Measurements from ENCODE around the gene ZBTB25. TPM values are rescaled to one million over a fixed set of nuclear protein-coding genes. Genes with fewer than 3 reads are reported as not detected.
"Not testable (repeated sequence)": the region's sequence is repeated elsewhere in the genome, so short reads cannot be mapped to it uniquely, and the experiment has no call there.

The ZBTB25 gene
- total RNA-seq, 2 donors from 2014 or later = 10.6 to 11.9 TPM

- DNase-seq = no peak
- intact Hi-C loops (cut with DNase I) = no loop called here
- no peak for ATAC-seq
These were observed 14.6 kb upstream of the ZBTB25 start for GRCh38 chr14:64518229-64518628.

- intact Hi-C loops (cut with DNase I); ATAC-seq; DNase-seq: not testable (repeated sequence)
These were observed 14.0 kb upstream of the ZBTB25 start for GRCh38 chr14:64517667-64518066.

- DNase-seq = no peak
These were observed 13.3 kb upstream of the ZBTB25 start for GRCh38 chr14:64516969-64517368.

GRCh38 chr14:64515053-64515452 lies 11.4 kb upstream of the ZBTB25 start:
- ATAC-seq (no peak), DNase-seq (no peak)
- intact Hi-C loops (cut with DNase I) = no loop called here

More at GRCh38 chr14:64516969-64517368, 13.3 kb upstream of the ZBTB25 start:
- intact Hi-C loops (cut with DNase I) = no loop called here
- ATAC-seq = no peak

GRCh38 chr14:64513271-64513670 lies 9.6 kb upstream of the ZBTB25 start:
- DNase-seq (no peak), ATAC-seq (no peak)
- intact Hi-C loops (cut with DNase I) = no loop called here

- DNase-seq = peak; percentile 55
- intact Hi-C loops (cut with DNase I) = no loop called here
- peak in 1 of 2 donors; percentile 63 for ATAC-seq
These were observed 7.4 kb upstream of the ZBTB25 start for GRCh38 chr14:64510825-64511671.

GRCh38 chr14:64509036-64509435 lies 5.4 kb upstream of the ZBTB25 start:
- intact Hi-C loops (cut with DNase I) = no loop called here
- ATAC-seq (no peak), DNase-seq (no peak)

- intact Hi-C loops (cut with DNase I) = no loop called here
- DNase-seq (no peak), ATAC-seq (no peak)
These were observed 4.7 kb upstream of the ZBTB25 start for GRCh38 chr14:64508215-64508776.

- DNase-seq (no peak), ATAC-seq (no peak)
- intact Hi-C loops (cut with DNase I) = no loop called here
These were observed 3.9 kb upstream of the ZBTB25 start for GRCh38 chr14:64507376-64508156.

GRCh38 chr14:64506721-64507120 lies 3.1 kb upstream of the ZBTB25 start:
- no peak for ATAC-seq
- intact Hi-C loops (cut with DNase I) = no loop called here
- DNase-seq = no peak

GRCh38 chr14:64504897-64505794 lies 1.5 kb upstream of the ZBTB25 start:
- ATAC-seq (peak; percentile 58 to 67), DNase-seq (peak; percentile 93)
- intact Hi-C loops (cut with DNase I) = no loop called here

GRCh38 chr14:64504310-64504896 lies 765 bp upstream of the ZBTB25 start, which contains the start of gene ZBTB1:
Gene ZBTB1 (plus strand): TSS chr14:64504770. CDS start chr14:64521505, 16,735 bp downstream.
- intact Hi-C loops (cut with DNase I) = no loop called here

GRCh38 chr14:64502887-64503433 lies 678 bp downstream of the ZBTB25 start:
- intact Hi-C loops (cut with DNase I) = no loop called here
- DNase-seq (peak; percentile 29), ATAC-seq (peak in 1 of 2 donors; percentile 3)

More at GRCh38 chr14:64504310-64504896, 765 bp upstream of the ZBTB25 start, which contains the start of gene ZBTB1:
- peak; percentile 90 for DNase-seq
- ATAC-seq = peak; percentile 70 to 75

GRCh38 chr14:64502456-64502855 lies 1.2 kb downstream of the ZBTB25 start:
- no peak for ATAC-seq
- intact Hi-C loops (cut with DNase I) = no loop called here

GRCh38 chr14:64501411-64502171 lies 2.0 kb downstream of the ZBTB25 start:
- peak in 1 of 2 donors; percentile 7 for ATAC-seq
- DNase-seq = peak; percentile 73
- intact Hi-C loops (cut with DNase I) = no loop called here

More at GRCh38 chr14:64502456-64502855, 1.2 kb downstream of the ZBTB25 start:
- DNase-seq = no peak

GRCh38 chr14:64500088-64500487 lies 3.5 kb downstream of the ZBTB25 start:
- DNase-seq = no peak
- ATAC-seq = no peak
- intact Hi-C loops (cut with DNase I) = no loop called here

GRCh38 chr14:64496764-64497163 lies 6.9 kb downstream of the ZBTB25 start:
- intact Hi-C loops (cut with DNase I) = no loop called here
- DNase-seq = no peak
- ATAC-seq = no peak
